MM.1S (cell line): Measurements from ENCODE around the gene BMERB1.

Source experiments
- DNase-seq: peaks from one replicate; pipeline ENCODE4 v3.0.0-alpha.2; 2015
- H2AFZ ChIP-seq: fragments of 300-600 bp; sonication (generic); 2 replicates; pipeline ENCODE4 v1.6.0; 2016; ENCODE audit warnings: antibody characterized with exemption, low read length
- H3F3A ChIP-seq: fragments of 300-600 bp; sonication (generic); 2 replicates; pipeline ENCODE4 v1.6.1; 2016; ENCODE audit warnings: mild to moderate bottlenecking, antibody characterized with exemption, low read length, moderate library complexity, mixed read lengths; ENCODE audit not compliant: insufficient read depth
- H3K27ac ChIP-seq: fragments of 300-600 bp; sonication (generic); 2 replicates; pipeline ENCODE4 v1.5.1; 2016; ENCODE audit warnings: mild to moderate bottlenecking, low read length
- H3K27me3 ChIP-seq: fragments of 300-600 bp; sonication (generic); replicated peaks from 2 replicates; pipeline ENCODE4 v1.6.0; 2016; ENCODE audit warnings: low read length; ENCODE audit not compliant: insufficient read depth
- H3K36me3 ChIP-seq: fragments of 300-600 bp; sonication (generic); replicated peaks from 2 replicates; pipeline ENCODE4 v1.6.1; 2016; ENCODE audit warnings: mild to moderate bottlenecking, low read length, mixed read lengths; ENCODE audit not compliant: insufficient read depth
- H3K4me1 ChIP-seq: fragments of 300-600 bp; sonication (generic); 2 replicates; pipeline ENCODE4 v1.6.1; 2016; ENCODE audit warnings: low read length, mixed read lengths
- H3K4me2 ChIP-seq: fragments of 300-600 bp; sonication (generic); 2 replicates; pipeline ENCODE4 v1.6.0; 2016; ENCODE audit warnings: low read depth, low read length
- H3K4me3 ChIP-seq: fragments of 300-600 bp; sonication (generic); 2 replicates; pipeline ENCODE4 v1.5.1; 2016; ENCODE audit warnings: low read length, mixed read lengths
- H3K79me2 ChIP-seq: fragments of 300-600 bp; sonication (generic); 2 replicates; pipeline ENCODE4 v1.6.1; 2016; ENCODE audit warnings: mixed run types, low read length, mixed read lengths
- H3K9ac ChIP-seq: fragments of 300-600 bp; sonication (generic); 2 replicates; pipeline ENCODE4 v1.6.1; 2016; ENCODE audit warnings: low read length, mixed read lengths
- H3K9me2 ChIP-seq: fragments of 300-600 bp; sonication (generic); replicated peaks from 2 replicates; pipeline ENCODE4 v1.6.1; 2016; ENCODE audit warnings: mild to moderate bottlenecking, low read length, mixed read lengths; ENCODE audit not compliant: insufficient read depth
- H3K9me3 ChIP-seq: fragments of 300-600 bp; sonication (generic); replicated peaks from 2 replicates; pipeline ENCODE4 v1.6.1; 2016; ENCODE audit warnings: mild to moderate bottlenecking, low read length, mixed read lengths; ENCODE audit not compliant: insufficient read depth
- H4K20me1 ChIP-seq: fragments of 300-600 bp; sonication (generic); 2 replicates; pipeline ENCODE4 v1.6.1; 2016; ENCODE audit warnings: mild to moderate bottlenecking, low read length, moderate library complexity, mixed read lengths; ENCODE audit not compliant: insufficient read depth
- EZH2 ChIP-seq: fragments of 300-600 bp; sonication (generic); optimal IDR thresholded peaks from 2 replicates; pipeline ENCODE3; 2017; ENCODE audit warnings: low read depth, mild to moderate bottlenecking, antibody characterized with exemption, low read length, mixed read lengths
- EZH2phosphoT487 ChIP-seq: fragments of 300-600 bp; sonication (generic); IDR thresholded peaks from 2 replicates; pipeline ENCODE4 v1.6.1; 2018; ENCODE audit warnings: antibody characterized with exemption, low read length
- TF ChIP-seq, protein P1 (sequence below): fragments of 300-600 bp; sonication (generic); IDR thresholded peaks from 2 replicates; pipeline ENCODE4 v1.5.1; 2016; ENCODE audit warnings: antibody characterized with exemption, low read length, mixed read lengths

The BMERB1 gene

DNA sequence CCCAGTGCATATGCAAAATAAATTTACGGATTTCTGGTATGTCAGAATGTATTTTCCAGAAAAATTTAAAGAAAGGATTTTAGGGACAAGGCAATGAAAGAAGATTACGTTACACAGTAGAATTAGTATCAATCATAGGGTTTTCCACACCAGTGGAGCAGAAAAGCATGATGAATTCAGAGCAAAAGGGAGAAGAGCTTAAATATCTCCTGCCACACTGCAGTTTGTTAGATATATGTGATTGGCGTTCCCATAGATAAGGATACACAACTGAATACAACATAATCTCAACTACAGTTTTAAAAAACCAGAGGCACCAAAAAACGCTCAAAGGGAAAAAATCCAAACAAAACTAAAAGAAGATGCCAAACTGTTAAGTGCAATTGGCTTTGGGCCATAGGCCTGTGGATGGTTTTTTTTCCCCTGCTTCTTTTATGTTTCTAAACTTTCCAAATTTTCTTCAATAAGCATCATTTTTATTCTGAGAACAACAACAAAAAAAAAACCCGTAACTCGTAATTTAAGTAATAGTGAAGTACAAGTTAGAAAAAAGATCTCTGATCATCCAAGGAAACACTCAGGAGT is 186.3 kb downstream of the BMERB1 start:
- no peak overlapping the region for H3K27ac ChIP-seq
- H3K9me2 ChIP-seq, result no peaks in the 10 kb centered on the region
- no peaks in the 10 kb centered on the region for H3K4me1 ChIP-seq
- no peak overlapping the region for H3K9ac ChIP-seq
- no peaks in the 10 kb centered on the region for H3K27me3 ChIP-seq
- H2AFZ ChIP-seq, result no peak overlapping the region
- DNase-seq, result no peak
- H3K9me3 ChIP-seq, result no peaks in the 10 kb centered on the region
- 0 out of 2 replicates have a peak, but pooled peaks cover 13% of the 10 kb centered on the region for H3K36me3 ChIP-seq
- no peak overlapping the region for H3K4me2 ChIP-seq
- no peaks in the 10 kb centered on the region for H3K79me2 ChIP-seq
- H3K4me3 ChIP-seq, result no peak overlapping the region
- TF ChIP-seq, protein P1, sequence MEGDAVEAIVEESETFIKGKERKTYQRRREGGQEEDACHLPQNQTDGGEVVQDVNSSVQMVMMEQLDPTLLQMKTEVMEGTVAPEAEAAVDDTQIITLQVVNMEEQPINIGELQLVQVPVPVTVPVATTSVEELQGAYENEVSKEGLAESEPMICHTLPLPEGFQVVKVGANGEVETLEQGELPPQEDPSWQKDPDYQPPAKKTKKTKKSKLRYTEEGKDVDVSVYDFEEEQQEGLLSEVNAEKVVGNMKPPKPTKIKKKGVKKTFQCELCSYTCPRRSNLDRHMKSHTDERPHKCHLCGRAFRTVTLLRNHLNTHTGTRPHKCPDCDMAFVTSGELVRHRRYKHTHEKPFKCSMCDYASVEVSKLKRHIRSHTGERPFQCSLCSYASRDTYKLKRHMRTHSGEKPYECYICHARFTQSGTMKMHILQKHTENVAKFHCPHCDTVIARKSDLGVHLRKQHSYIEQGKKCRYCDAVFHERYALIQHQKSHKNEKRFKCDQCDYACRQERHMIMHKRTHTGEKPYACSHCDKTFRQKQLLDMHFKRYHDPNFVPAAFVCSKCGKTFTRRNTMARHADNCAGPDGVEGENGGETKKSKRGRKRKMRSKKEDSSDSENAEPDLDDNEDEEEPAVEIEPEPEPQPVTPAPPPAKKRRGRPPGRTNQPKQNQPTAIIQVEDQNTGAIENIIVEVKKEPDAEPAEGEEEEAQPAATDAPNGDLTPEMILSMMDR, result no peak
- no peak for TF ChIP-seq EZH2phosphoT487
- H3F3A ChIP-seq, result no peaks in the 10 kb centered on the region
- H4K20me1 ChIP-seq, result no peaks in the 10 kb centered on the region

DNA sequence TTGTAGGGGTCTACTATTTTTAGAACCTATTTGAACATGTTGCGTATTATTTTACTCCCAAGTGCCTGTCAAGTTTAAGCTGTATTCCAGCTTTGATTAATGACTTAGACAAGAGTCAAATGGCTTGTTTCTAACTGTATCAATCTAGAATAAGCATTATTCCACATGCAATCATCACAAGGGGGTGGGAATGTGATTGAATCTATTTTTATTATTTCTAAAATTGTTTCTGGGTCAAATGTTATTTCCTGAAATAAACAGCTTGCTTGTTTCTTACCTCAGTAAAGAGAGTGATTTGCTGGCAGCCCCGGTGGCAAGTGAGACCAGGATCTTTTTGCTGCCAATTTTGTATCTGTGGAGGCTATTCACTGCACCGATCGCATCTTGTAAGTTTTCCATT is 187.1 kb downstream of the BMERB1 start:
- 0 out of 2 replicates have a peak, but pooled peaks cover 13% of the 10 kb centered on the region for H3K36me3 ChIP-seq
- H3K4me3 ChIP-seq, result no peak overlapping the region
- no peaks in the 10 kb centered on the region for H4K20me1 ChIP-seq
- H2AFZ ChIP-seq, result no peak overlapping the region
- no peak overlapping the region for H3K27ac ChIP-seq
- no peak for DNase-seq
- H3K79me2 ChIP-seq, result no peaks in the 10 kb centered on the region
- no peaks in the 10 kb centered on the region for H3K27me3 ChIP-seq
- H3K9me2 ChIP-seq, result no peaks in the 10 kb centered on the region
- H3K9ac ChIP-seq, result no peak overlapping the region
- no peaks in the 10 kb centered on the region for H3K9me3 ChIP-seq
- H3K4me2 ChIP-seq, result no peak overlapping the region
- H3K4me1 ChIP-seq, result no peaks in the 10 kb centered on the region
- TF ChIP-seq EZH2phosphoT487, result no peak
- TF ChIP-seq, protein P1, result no peak
- no peak for TF ChIP-seq EZH2
- H3F3A ChIP-seq, result no peaks in the 10 kb centered on the region

DNA sequence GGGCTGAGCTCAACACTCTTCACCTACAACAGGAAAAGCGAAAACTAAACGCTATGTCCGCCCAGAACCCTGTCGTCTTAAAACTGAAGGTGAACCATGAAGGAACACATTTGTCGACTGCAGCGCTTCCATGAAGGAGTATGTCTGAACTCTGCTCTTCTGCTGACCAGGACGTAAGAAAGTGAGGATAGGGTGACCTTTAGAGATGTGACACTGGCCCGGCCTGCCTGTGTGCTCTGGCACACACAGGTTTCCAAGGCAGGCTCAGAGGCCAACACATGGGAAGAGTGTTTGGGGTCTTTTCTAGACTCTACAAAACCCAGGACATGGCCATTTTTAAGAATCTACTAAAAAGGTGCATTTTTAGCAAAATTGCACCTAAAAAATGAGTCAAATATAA is 187.5 kb downstream of the BMERB1 start:
- 0 out of 2 replicates have a peak, but pooled peaks cover 13% of the 10 kb centered on the region for H3K36me3 ChIP-seq
- no peak overlapping the region for H3K4me3 ChIP-seq
- H3K9ac ChIP-seq, result no peak overlapping the region
- H3K4me2 ChIP-seq, result no peak overlapping the region
- H3K9me3 ChIP-seq, result no peaks in the 10 kb centered on the region
- H3K4me1 ChIP-seq, result no peaks in the 10 kb centered on the region
- no peak for DNase-seq
- H3K79me2 ChIP-seq, result no peaks in the 10 kb centered on the region
- no peaks in the 10 kb centered on the region for H4K20me1 ChIP-seq
- no peak overlapping the region for H2AFZ ChIP-seq
- H3K27ac ChIP-seq, result no peak overlapping the region
- H3F3A ChIP-seq, result no peaks in the 10 kb centered on the region
- TF ChIP-seq, protein P1, result no peak
- TF ChIP-seq EZH2phosphoT487 (no peak), EZH2 (no peak)
- no peaks in the 10 kb centered on the region for H3K9me2 ChIP-seq
- H3K27me3 ChIP-seq, result no peaks in the 10 kb centered on the region
